Suppressor macrophage treated with lipopolysaccharide for 4 hours (primary cell): ENCODE results near the gene LYPD6.
"Not testable (repeated sequence)": the region's sequence is repeated elsewhere in the genome, so short reads cannot be mapped to it uniquely, and the experiment has no call there.

ENCODE experiments used
- DNase-seq: peaks from one replicate; pipeline ENCODE4 v3.0.0-alpha.2; 2020

Gene LYPD6

GRCh38 chr2:149458502-149458901 lies 128.1 kb downstream of the LYPD6 start:
- no peak for DNase-seq

GRCh38 chr2:149463328-149464002 lies 133.1 kb downstream of the LYPD6 start:
- DNase-seq, result no peak

- DNase-seq, result no peak
These were observed 134.0 kb downstream of the LYPD6 start for GRCh38 chr2:149464396-149464795.

- DNase-seq, result no peak
These were observed 135.5 kb downstream of the LYPD6 start for GRCh38 chr2:149465873-149466272.

- DNase-seq, result no peak
These were observed 136.2 kb downstream of the LYPD6 start for GRCh38 chr2:149466635-149467034.

- no peak for DNase-seq
These were observed 137.0 kb downstream of the LYPD6 start for GRCh38 chr2:149467436-149467835.

GRCh38 chr2:149468636-149469035 lies 138.2 kb downstream of the LYPD6 start:
- DNase-seq, result no peak

GRCh38 chr2:149470046-149470445 lies 139.7 kb downstream of the LYPD6 start:
- DNase-seq, result no peak

- no peak for DNase-seq
These were observed 142.0 kb downstream of the LYPD6 start for GRCh38 chr2:149472413-149472812.

GRCh38 chr2:149473068-149473467 lies 142.7 kb downstream of the LYPD6 start:
- no peak for DNase-seq

GRCh38 chr2:149473521-149473920 lies 143.1 kb downstream of the LYPD6 start:
- DNase-seq, result no peak

- no peak for DNase-seq
These were observed 152.7 kb downstream of the LYPD6 start for GRCh38 chr2:149483004-149483605.

GRCh38 chr2:149486664-149487063 lies 156.3 kb downstream of the LYPD6 start:
- DNase-seq, result no peak

- DNase-seq, result no peak
These were observed 156.8 kb downstream of the LYPD6 start for GRCh38 chr2:149487189-149487588.

- DNase-seq, result no peak
These were observed 158.5 kb downstream of the LYPD6 start for GRCh38 chr2:149488706-149489440.

GRCh38 chr2:149489452-149489851 lies 159.1 kb downstream of the LYPD6 start:
- DNase-seq, result no peak

- no peak for DNase-seq
These were observed 159.9 kb downstream of the LYPD6 start for GRCh38 chr2:149490296-149490695.

GRCh38 chr2:149492923-149493322 lies 162.5 kb downstream of the LYPD6 start:
- DNase-seq, result no peak

GRCh38 chr2:149499204-149499603 lies 168.8 kb downstream of the LYPD6 start:
- not testable (repeated sequence) for DNase-seq

GRCh38 chr2:149506808-149507207 lies 176.4 kb downstream of the LYPD6 start:
- not testable (repeated sequence) for DNase-seq

GRCh38 chr2:149507974-149508373 lies 177.6 kb downstream of the LYPD6 start:
- no peak for DNase-seq

- no peak for DNase-seq
These were observed 183.1 kb downstream of the LYPD6 start for GRCh38 chr2:149513461-149513860.
